Measurements from ENCODE around the gene CCDC86.

The CCDC86 gene

GRCh38 chr11:60852117-60852981 lies 10.4 kb downstream of the CCDC86 start:
- no peak for DNase-seq (ENCODE audit: low read depth in 2 of 2, low spot score in 1 of 2)

- DNase-seq (ENCODE audit: low read depth in 2 of 2, low spot score in 1 of 2): no peak
These were observed 11.4 kb downstream of the CCDC86 start for GRCh38 chr11:60852982-60853950.

- DNase-seq (ENCODE audit: low read depth in 2 of 2, low spot score in 1 of 2): no peak
These were observed 12.4 kb downstream of the CCDC86 start for GRCh38 chr11:60854140-60854846.

GRCh38 chr11:60854847-60855725 lies 13.2 kb downstream of the CCDC86 start:
- no peak for DNase-seq (ENCODE audit: low read depth in 2 of 2, low spot score in 1 of 2)

GRCh38 chr11:60855726-60856633 lies 14.1 kb downstream of the CCDC86 start, which contains the start of gene PTGDR2:
PTGDR2 (minus strand) TSS chr11:60855950; CDS start chr11:60853722, 2,228 bp downstream.
- DNase-seq (ENCODE audit: low read depth in 2 of 2, low spot score in 1 of 2): no peak

- no peak for DNase-seq (ENCODE audit: low read depth in 2 of 2, low spot score in 1 of 2)
These were observed 15.7 kb downstream of the CCDC86 start for GRCh38 chr11:60857378-60858232.

GRCh38 chr11:60858236-60858635 lies 16.3 kb downstream of the CCDC86 start:
- no peak for DNase-seq (ENCODE audit: low read depth in 2 of 2, low spot score in 1 of 2)

GRCh38 chr11:60858731-60859464 lies 17.0 kb downstream of the CCDC86 start:
- DNase-seq (ENCODE audit: low read depth in 2 of 2, low spot score in 1 of 2): no peak

- no peak for DNase-seq (ENCODE audit: low read depth in 2 of 2, low spot score in 1 of 2)
These were observed 17.8 kb downstream of the CCDC86 start for GRCh38 chr11:60859616-60860250.

GRCh38 chr11:60860943-60861342 lies 19.0 kb downstream of the CCDC86 start:
- no peak for DNase-seq (ENCODE audit: low read depth in 2 of 2, low spot score in 1 of 2)

GRCh38 chr11:60862171-60862570 lies 20.3 kb downstream of the CCDC86 start:
- DNase-seq (ENCODE audit: low read depth in 2 of 2, low spot score in 1 of 2): no peak

GRCh38 chr11:60863550-60864521 lies 21.9 kb downstream of the CCDC86 start:
- no peak for DNase-seq (ENCODE audit: low read depth in 2 of 2, low spot score in 1 of 2)

GRCh38 chr11:60864856-60865513 lies 23.1 kb downstream of the CCDC86 start:
- DNase-seq (ENCODE audit: low read depth in 2 of 2, low spot score in 1 of 2): no peak

GRCh38 chr11:60866911-60867870 lies 25.3 kb downstream of the CCDC86 start, which contains the start of gene ZP1:
ZP1 (plus strand) TSS chr11:60867542; CDS start chr11:60867562, 20 bp downstream.
- no peak for DNase-seq (ENCODE audit: low read depth in 2 of 2, low spot score in 1 of 2)
